K562 (cell line): ENCODE measurements around the gene ABT1. TPM values are rescaled to one million over a fixed set of nuclear protein-coding genes. Genes with fewer than 3 reads are reported as not detected.

ENCODE experiments used
- ADNP ChIP-seq: fragments of 200-800 bp; sonication (Bioruptor generic); IDR thresholded peaks from 2 replicates; pipeline ENCODE4 v1.6.1; 2016; ENCODE audit warnings: missing genetic modification characterization, missing compliant biosample characterization
- CEBPZ ChIP-seq: fragments of 150-350 bp; IDR thresholded peaks from 2 replicates; pipeline ENCODE4 v1.6.1; 2014; ENCODE audit warnings: low read depth, mild to moderate bottlenecking, low read length, borderline replicate concordance
- CREBBP ChIP-seq: IDR thresholded peaks from one replicate; pipeline ENCODE4 v1.6.1; 2012; ENCODE audit warnings: low read depth, mild to moderate bottlenecking, control low read depth, inconsistent platforms, low read length
- DACH1 ChIP-seq: fragments of 450-650 bp; IDR thresholded peaks from 2 replicates; pipeline ENCODE4 v1.6.1; 2018; ENCODE audit not compliant: partially characterized antibody
- FOXK1 ChIP-seq: sonication (generic); formaldehyde crosslinking; IDR thresholded peaks from 2 replicates; pipeline ENCODE4 v1.8.0; 2022; ENCODE audit warnings: missing genetic modification reagents, mild to moderate bottlenecking, borderline replicate concordance
- FUS ChIP-seq: fragments of 200-400 bp; formaldehyde crosslinking; optimal IDR thresholded peaks from 2 replicates; pipeline ENCODE3; 2017; ENCODE audit warnings: low read depth, low read length
- HOXB6 ChIP-seq: fragments of 250-450 bp; sonication (Bioruptor Pico); IDR thresholded peaks from 2 replicates; pipeline ENCODE4 v1.5.1; 2022; ENCODE audit warnings: mild to moderate bottlenecking, borderline replicate concordance
- JUNB ChIP-seq: fragments of 450-650 bp; formaldehyde crosslinking; conservative IDR thresholded peaks from 2 replicates; pipeline ENCODE4 v1.4.0; 2020; ENCODE audit warnings: mild to moderate bottlenecking
- MTA1 ChIP-seq: fragments of 450-650 bp; IDR thresholded peaks from 2 replicates; pipeline ENCODE4 v1.6.1; 2017; ENCODE audit warnings: borderline replicate concordance
- PHF8 ChIP-seq: fragments of 200-600 bp; sonication (generic); IDR thresholded peaks from 2 replicates; pipeline ENCODE4 v1.6.1; 2012; ENCODE audit warnings: mixed run types, mild to moderate bottlenecking, inconsistent platforms, low read length, moderate library complexity, borderline replicate concordance
- POLR2A ChIP-seq: fragments of 450-650 bp; conservative IDR thresholded peaks from 2 replicates; pipeline ENCODE4 v1.6.1; 2016
- PTTG1 ChIP-seq: fragments of 450-650 bp; IDR thresholded peaks from 2 replicates; pipeline ENCODE4 v1.6.1; 2016; ENCODE audit warnings: low read depth, mild to moderate bottlenecking, missing genetic modification characterization, missing compliant biosample characterization
- RB1 ChIP-seq: fragments of 450-650 bp; IDR thresholded peaks from 2 replicates; pipeline ENCODE4 v1.6.1; 2017; ENCODE audit warnings: low read depth, mild to moderate bottlenecking
- RBM14 ChIP-seq: fragments of 200-400 bp; formaldehyde crosslinking; IDR thresholded peaks from 2 replicates; pipeline ENCODE4 v1.6.1; 2018; ENCODE audit warnings: low read depth, mild to moderate bottlenecking, low read length, moderate library complexity, borderline replicate concordance; ENCODE audit not compliant: insufficient read depth
- RFX1 ChIP-seq: fragments of 450-650 bp; IDR thresholded peaks from 2 replicates; pipeline ENCODE4 v1.6.1; 2016; ENCODE audit warnings: mild to moderate bottlenecking, moderate library complexity
- RHOXF2B ChIP-seq: fragments of 250-450 bp; sonication (Bioruptor Pico); conservative IDR thresholded peaks from 2 replicates; pipeline ENCODE4 v1.5.1; 2021
- SMAD1 ChIP-seq: fragments of 150-350 bp; IDR thresholded peaks from 2 replicates; pipeline ENCODE4 v1.6.1; 2014; ENCODE audit warnings: low read length, low read depth; ENCODE audit not compliant: partially characterized antibody
- SMC3 ChIP-seq: conservative IDR thresholded peaks from 2 replicates; pipeline ENCODE4 v1.6.1; 2011; ENCODE audit warnings: low read depth, low read length, improper control_type of control experiment; ENCODE audit not compliant: insufficient read depth
- ZBTB49 ChIP-seq: sonication (generic); formaldehyde crosslinking; IDR thresholded peaks from 2 replicates; pipeline ENCODE4 v1.8.0; 2022; ENCODE audit warnings: missing genetic modification reagents, mild to moderate bottlenecking, borderline replicate concordance
- ZC3H11A ChIP-seq: IDR thresholded peaks from 2 replicates; pipeline ENCODE4 v1.6.1; 2012; ENCODE audit warnings: low read depth, low read length, improper control_type of control experiment
- ZC3H8 ChIP-seq: fragments of 450-650 bp; IDR thresholded peaks from 2 replicates; pipeline ENCODE4 v1.6.1; 2017
- ZNF280A ChIP-seq: fragments of 450-650 bp; IDR thresholded peaks from 2 replicates; pipeline ENCODE4 v1.6.1; 2018; ENCODE audit warnings: mild to moderate bottlenecking, low read depth; ENCODE audit not compliant: partially characterized antibody
- polyA plus RNA-seq, 8 experiments: library from polyadenylated mRNA; depleted of rRNA in 4 of 8; stranded (reverse) in 5 of 8; unstranded in 3 of 8; fragments of >200 nt; fragmentation: Nextera tagmentation in 2 of 8; fragmentation: Illumina TruSeq in 1 of 8; extraction: Ambion mirVana in 2 of 8; extraction: Trizol in 1 of 8; gene quantifications; 2 replicates each; pipeline versions ENCODE4 v1.2.1 to v1.2.3, GENCODE V29; 2011 to 2014; ENCODE audit warnings: inconsistent platforms in 1 of 8, missing spikeins in 1 of 8
- total RNA-seq, 7 experiments: library from RNA; depleted of rRNA in 6 of 7; stranded (reverse); fragments of >200 nt in 6 of 7; fragmentation: Illumina TruSeq in 2 of 7; extraction: Trizol in 2 of 7; gene quantifications; 2 replicates each; pipeline versions ENCODE4 v1.2.1 to v1.2.3, GENCODE V29; 2011 to 2021; ENCODE audit warnings: low replicate concordance in 1 of 7

ABT1 gene
- total and polyA plus RNA-seq, 9 of the 15 experiments (the other 6 are each of a cell fraction or from before 2014, with no cell fraction given) = 8.8 to 52.7 (median 40.7) TPM

GRCh38 chr6:26571592-26572296, 25.0 kb upstream of the ABT1 start (continued):
- TF ChIP-seq CEBPZ (no peak), JUNB (peak; percentile 70; the same call in 1 of the 2 replicates), ZC3H11A (no peak), SMC3 (no peak), MTA1 (peak; percentile 93), ZBTB49 (CRISPR knock-in tag) (no peak), RB1 (peak; percentile 88), ADNP (tag) (no peak), PHF8 (peak; percentile 51; the same call in 1 of the 2 replicates), RBM14 (no peak), PTTG1 (no peak), ZC3H8 (no peak; the same call in 1 of the 2 replicates), RHOXF2B (no peak; the same call in 1 of the 2 replicates), FOXK1 (CRISPR knock-in tag) (peak; percentile 58; the same call in 1 of the 2 replicates), RFX1 (no peak), HOXB6 (CRISPR knock-in tag) (no peak), FUS (no peak), CREBBP (no peak), POLR2A (peak; percentile 65), ZNF280A (no peak), DACH1 (no peak), SMAD1 (peak; percentile 13)
